ENCODE results near the gene TPTE2. TPM values are rescaled to one million over a fixed set of nuclear protein-coding genes. Genes with fewer than 3 reads are reported as not detected.
"Not testable (repeated sequence)": the region's sequence is repeated elsewhere in the genome, so short reads cannot be mapped to it uniquely, and the experiment has no call there.

Gene TPTE2
- total and polyA plus RNA-seq, 3 experiments from 2014 or later = not detected

GRCh38 chr13:19422236-19422635 is 139.1 kb downstream of the TPTE2 start:
- H3K27me3 ChIP-seq (ENCODE audit: insufficient read depth, low read length, poor library complexity, severe bottlenecking); POLR2A ChIA-PET; H3K27ac Mint-ChIP-seq; H3K4me3 ChIP-seq (ENCODE audit: low read length); H3K36me3 ChIP-seq (ENCODE audit: insufficient read depth, low read length); H3K27me3 Mint-ChIP-seq; H3K4me1 Mint-ChIP-seq; H3K9me3 ChIP-seq (ENCODE audit: low read length); H3K9me3 Mint-ChIP-seq; H3K36me3 Mint-ChIP-seq; CTCF ChIA-PET; DNase-seq; H3K4me3 Mint-ChIP-seq; H3K27ac ChIP-seq (ENCODE audit: low read depth, low read length); H3K4me1 ChIP-seq (ENCODE audit: insufficient read depth, low read length): not testable (repeated sequence)

- H3K27ac Mint-ChIP-seq; H3K4me3 ChIP-seq (ENCODE audit: low read length); H3K27me3 Mint-ChIP-seq; H3K27ac ChIP-seq (ENCODE audit: low read depth, low read length); H3K27me3 ChIP-seq (ENCODE audit: insufficient read depth, low read length, poor library complexity, severe bottlenecking); H3K4me1 ChIP-seq (ENCODE audit: insufficient read depth, low read length); DNase-seq; H3K36me3 ChIP-seq (ENCODE audit: insufficient read depth, low read length); CTCF ChIA-PET; H3K9me3 ChIP-seq (ENCODE audit: low read length); H3K4me1 Mint-ChIP-seq; POLR2A ChIA-PET; H3K36me3 Mint-ChIP-seq; H3K4me3 Mint-ChIP-seq: not testable (repeated sequence)
- peaks cover 12 to 26% (median 20%) of the 10 kb centered on the region in 5 donors for H3K9me3 Mint-ChIP-seq
These were observed 148.8 kb downstream of the TPTE2 start for GRCh38 chr13:19412494-19412893.

GRCh38 chr13:19382746-19383511 is 178.4 kb downstream of the TPTE2 start:
- H3K27ac ChIP-seq (ENCODE audit: low read depth, low read length); H3K27me3 Mint-ChIP-seq; H3K4me1 ChIP-seq (ENCODE audit: insufficient read depth, low read length); H3K4me3 Mint-ChIP-seq; DNase-seq; H3K9me3 ChIP-seq (ENCODE audit: low read length); H3K36me3 Mint-ChIP-seq; H3K27me3 ChIP-seq (ENCODE audit: insufficient read depth, low read length, poor library complexity, severe bottlenecking); POLR2A ChIA-PET; H3K4me3 ChIP-seq (ENCODE audit: low read length); H3K27ac Mint-ChIP-seq; CTCF ChIA-PET; H3K4me1 Mint-ChIP-seq; H3K36me3 ChIP-seq (ENCODE audit: insufficient read depth, low read length); H3K9me3 Mint-ChIP-seq: not testable (repeated sequence)

GRCh38 chr13:19382111-19382510 is 179.2 kb downstream of the TPTE2 start:
- no peaks in the 10 kb centered on the region for H3K36me3 Mint-ChIP-seq
- DNase-seq = no peak
- no peak overlapping the region for H3K27ac Mint-ChIP-seq
- CTCF ChIA-PET = no interaction called here
- Histone ChIP-seq H3K36me3 (ENCODE audit: insufficient read depth, low read length) (no peaks in the 10 kb centered on the region), H3K4me3 (ENCODE audit: low read length) (no peak overlapping the region), H3K4me1 (ENCODE audit: insufficient read depth, low read length) (no peaks in the 10 kb centered on the region), H3K27ac (ENCODE audit: low read depth, low read length) (no peak overlapping the region), H3K9me3 (ENCODE audit: low read length) (no peaks in the 10 kb centered on the region), H3K27me3 (ENCODE audit: insufficient read depth, low read length, poor library complexity, severe bottlenecking) (no peaks in the 10 kb centered on the region)
- POLR2A ChIA-PET = no interaction called here
- peaks cover 0 to 4% (median 2%) of the 10 kb centered on the region in 5 donors for H3K9me3 Mint-ChIP-seq
- H3K4me1 Mint-ChIP-seq = no peaks in the 10 kb centered on the region
- H3K27me3 Mint-ChIP-seq = no peaks in the 10 kb centered on the region
- H3K4me3 Mint-ChIP-seq = no peak overlapping the region

Other genes starting within 250 kb of the TPTE2 start
- 10 to 100 TPM; 40.8 to 41.0 TPM for gene MPHOSPH8, start 72.1 kb upstream of the TPTE2 start, total RNA-seq
- 22.4 TPM for gene MPHOSPH8, start 72.1 kb upstream of the TPTE2 start, polyA plus RNA-seq
- gene PSPC1, start 221.4 kb upstream of the TPTE2 start, total RNA-seq = 100 to 1,000 TPM; 104 to 112 TPM
- 33.0 TPM for gene PSPC1, start 221.4 kb upstream of the TPTE2 start, polyA plus RNA-seq